B cell (primary cell): ENCODE results near the gene LILRB4. TPM values are rescaled to one million over a fixed set of nuclear protein-coding genes. Genes with fewer than 3 reads are reported as not detected.

Source experiments
- ATAC-seq: fragments of 200-7000 bp; cut with Tn5 transposase; one replicate; pipeline ENCODE4 v1.10.0; 2021; ENCODE audit warnings: low read depth, mild to moderate bottlenecking, moderate number of reproducible peaks, moderate library complexity
- CTCF ChIA-PET: fragments of 350-600 bp; sonication (Branson Sonifier 250); formaldehyde crosslinking; loops from one replicate; lab custom pipeline; 2021; ENCODE audit warnings: antibody characterized with exemption, inconsistent platforms; lab: Charles Lee
- POLR2A ChIA-PET: fragments of 350-600 bp; sonication (Branson Sonifier 250); formaldehyde crosslinking; loops from one replicate; lab custom pipeline; 2021; ENCODE audit warnings: antibody characterized with exemption; lab: Charles Lee
- DNase-seq: peaks from one replicate; pipeline ENCODE4 v3.0.0; 2013
- H2AFZ ChIP-seq: 2 replicates; pipeline ENCODE4 v1.6.1; 2012; ENCODE audit warnings: mild to moderate bottlenecking, low read depth, low read length; ENCODE audit not compliant: insufficient read depth, poor library complexity, severe bottlenecking
- H3K27ac ChIP-seq, 2 donors: 1 replicate in 1 of 2; 2 replicates in 1 of 2; pipeline ENCODE4 v1.5.1; 2012 to 2013; ENCODE audit warnings: low read length in 2 of 2, mild to moderate bottlenecking in 2 of 2, moderate library complexity in 1 of 2
- H3K27me3 ChIP-seq, 4 experiments: fragments of 200-600 bp in 1 of 4; sonication (generic) in 1 of 4; replicated peaks in 1 of 4; 1 replicate in 2 of 4; 2 replicates in 2 of 4; pipeline versions ENCODE4 v1.6.1 to v1.7.0; 2013 to 2016; ENCODE audit warnings: low read length in 3 of 4, mild to moderate bottlenecking in 2 of 4, mixed read lengths in 1 of 4, moderate library complexity in 1 of 4; ENCODE audit not compliant: insufficient read depth in 4 of 4, control insufficient read depth in 3 of 4; ENCODE audit errors: control extremely low read depth in 1 of 4
- H3K36me3 ChIP-seq, 2 experiments: replicated peaks in 1 of 2; 1 replicate in 1 of 2; 2 replicates in 1 of 2; pipeline versions ENCODE4 v1.6.1 to v1.7.1; 2013; ENCODE audit warnings: low read length in 1 of 2; ENCODE audit not compliant: insufficient read depth in 2 of 2, control insufficient read depth in 1 of 2; ENCODE audit errors: control extremely low read depth in 1 of 2, extremely low read depth in 1 of 2
- H3K4me1 ChIP-seq, 2 donors: fragments of 200-600 bp in 1 of 2; sonication (generic) in 1 of 2; 1 replicate in 1 of 2; 2 replicates in 1 of 2; pipeline versions ENCODE4 v1.5.1 to v1.6.1; 2013 to 2017; ENCODE audit warnings: low read length in 2 of 2; ENCODE audit not compliant: control insufficient read depth in 2 of 2, insufficient read depth in 2 of 2
- H3K4me2 ChIP-seq: replicated peaks from 2 replicates; pipeline ENCODE3; 2012; ENCODE audit warnings: mild to moderate bottlenecking, low read depth, low read length; ENCODE audit not compliant: poor library complexity, severe bottlenecking
- H3K4me3 ChIP-seq, 5 experiments: fragments of 200-600 bp in 1 of 5; sonication (generic) in 1 of 5; 1 replicate in 3 of 5; 2 replicates in 2 of 5; pipeline versions ENCODE4 v1.5.1 to v1.7.0; 2011 to 2016; ENCODE audit warnings: low read length in 4 of 5, mild to moderate bottlenecking in 4 of 5, low read depth in 2 of 5, control low read depth in 1 of 5, moderate library complexity in 1 of 5; ENCODE audit not compliant: insufficient read depth in 1 of 5; ENCODE audit errors: control extremely low read depth in 1 of 5, extremely low read depth in 1 of 5
- H3K79me2 ChIP-seq: fragments of 200-600 bp; sonication (generic); one replicate; pipeline ENCODE4 v1.6.0; 2016; ENCODE audit warnings: low read length; ENCODE audit not compliant: control insufficient read depth, insufficient read depth
- H3K9ac ChIP-seq: fragments of 200-600 bp; sonication (generic); 2 replicates; pipeline ENCODE4 v1.6.1; 2017; ENCODE audit warnings: mild to moderate bottlenecking, low read length, moderate library complexity
- H3K9me3 ChIP-seq, 3 donors: one replicate each; pipeline versions ENCODE4 v1.6.1 to v1.7.1; 2013; ENCODE audit warnings: low read length in 2 of 3; ENCODE audit not compliant: control insufficient read depth in 2 of 3, insufficient read depth in 1 of 3; ENCODE audit errors: control extremely low read depth in 1 of 3
- H4K20me1 ChIP-seq: 2 replicates; pipeline ENCODE4 v1.6.0; 2012; ENCODE audit warnings: mild to moderate bottlenecking, low read length; ENCODE audit not compliant: insufficient read depth, control insufficient read depth, poor library complexity, severe bottlenecking
- H3K27ac Mint-ChIP-seq: one replicate; pipeline ENCODE4 v1.8.0; 2021; ENCODE audit warnings: mixed read lengths
- H3K27me3 Mint-ChIP-seq: one replicate; pipeline ENCODE4 v1.8.0; 2021; ENCODE audit warnings: mixed read lengths
- H3K4me1 Mint-ChIP-seq: one replicate; pipeline ENCODE4 v1.8.0; 2021; ENCODE audit warnings: mixed read lengths
- H3K4me3 Mint-ChIP-seq: one replicate; pipeline ENCODE4 v1.8.0; 2021; ENCODE audit warnings: mixed read lengths
- H3K9me3 Mint-ChIP-seq: one replicate; pipeline ENCODE4 v1.8.0; 2022; ENCODE audit warnings: mixed read lengths; ENCODE audit not compliant: insufficient read depth
- CTCF ChIP-seq: fragments of 200-600 bp; IDR thresholded peaks from one replicate; pipeline ENCODE4 v1.8.0; 2022; ENCODE audit warnings: antibody characterized with exemption, mild to moderate bottlenecking
- EZH2 ChIP-seq: IDR thresholded peaks from 2 replicates; pipeline ENCODE4 v1.6.1; 2012; ENCODE audit warnings: borderline replicate concordance, low read depth, mild to moderate bottlenecking, moderate library complexity, low read length; ENCODE audit not compliant: insufficient read depth, poor library complexity, severe bottlenecking
- WGBS: methylation state at CpG from one replicate; pipeline ENCODE4 v1.1.5; 2013; ENCODE audit warnings: missing lambda C conversion rate; ENCODE audit not compliant: insufficient coverage; 5-methylcytosine and 5-hydroxymethylcytosine counted together
- intact Hi-C: fragments of 100-400 bp; cut with micrococcal nuclease; formaldehyde crosslinking; loops from one replicate; pipeline ENCODE4 v1.10.0; 2022
- polyA plus RNA-seq: library from polyadenylated mRNA; depleted of rRNA; stranded (reverse); fragments of >200 nt; gene quantifications from 2 replicates; pipeline ENCODE4 v1.2.3, GENCODE V29; 2012
- total RNA-seq, 2 donors: library from RNA; stranded (reverse); fragments of 120-200 nt in 1 of 2; gene quantifications; 1 replicate in 1 of 2; 2 replicates in 1 of 2; pipeline versions ENCODE4 v1.2.3 to v1.2.4, GENCODE V29; 2013 to 2022

The LILRB4 gene
- total and polyA plus RNA-seq, 2 donors (not counting 1 experiment from before 2014, with no cell fraction given): 1.1 to 2.8 TPM

GRCh38 chr19:54667217-54667616 lies 4.4 kb downstream of the LILRB4 start:
- Mint-ChIP-seq H3K4me3 (no peak overlapping the region), H3K4me1 (peaks cover 8% of the 10 kb centered on the region), H3K27ac (no peak overlapping the region), H3K9me3 (peaks cover 15% of the 10 kb centered on the region), H3K27me3 (peaks cover 16% of the 10 kb centered on the region)
- ATAC-seq: no peak
- Histone ChIP-seq H3K4me1 (peaks cover 8 to 19% of the 10 kb centered on the region in 2 donors), H3K27ac (no peak overlapping the region), H3K9ac (no peak overlapping the region), H3K4me3 (no peak overlapping the region), H2AFZ (no peak overlapping the region), H3K27me3 (peaks cover 0 to 21% (median 0%) of the 10 kb centered on the region in 4 experiments), H3K36me3 (no peaks in the 10 kb centered on the region), H3K9me3 (peaks cover 0 to 18% (median 12%) of the 10 kb centered on the region in 3 donors), H4K20me1 (no peaks in the 10 kb centered on the region), H3K79me2 (no peaks in the 10 kb centered on the region), H3K4me2 (no peak overlapping the region)
- POLR2A ChIA-PET: no interaction called here
- intact Hi-C loops: no loop called here
- CTCF ChIA-PET: interaction anchor here (0.7 kb wide), 1 partner anchor 12 kb away, joined by 3 read pairs; no protein-coding TSS in a partner anchor
- TF ChIP-seq CTCF (no peak), EZH2 (no peak)
- WGBS: 90% methylated on average over 8 of the region's 12 CpGs
- DNase-seq: no peak

- ChIA-PET CTCF (interaction anchor here (1.5 to 7.7 kb wide), 2 partner anchors 15 to 187 kb away, joined by 5 to 97 read pairs; no protein-coding TSS in a partner anchor), POLR2A (no interaction called here)
- intact Hi-C loops: no loop called here
- Mint-ChIP-seq H3K9me3 (peaks cover 15% of the 10 kb centered on the region), H3K4me3 (no peak overlapping the region), H3K27me3 (peaks cover 15% of the 10 kb centered on the region), H3K4me1 (no peaks in the 10 kb centered on the region), H3K27ac (no peak overlapping the region)
- no CpG with 5 or more reads among the region's 1 CpG for WGBS
- no peaks in the 10 kb centered on the region for H3K79me2 ChIP-seq
- H3K9me3 ChIP-seq: peaks cover 0 to 18% (median 12%) of the 10 kb centered on the region in 3 donors
- ATAC-seq: no peak
- H3K36me3 ChIP-seq: no peaks in the 10 kb centered on the region
- peaks cover 0 to 21% (median 0%) of the 10 kb centered on the region in 4 experiments for H3K27me3 ChIP-seq
- H3K4me2 ChIP-seq: no peak overlapping the region
- no peak overlapping the region for H3K4me3 ChIP-seq
- no peak overlapping the region for H2AFZ ChIP-seq
- TF ChIP-seq CTCF: no peak
- no peak for TF ChIP-seq EZH2
- no peaks in the 10 kb centered on the region for H4K20me1 ChIP-seq
- DNase-seq: no peak
- H3K4me1 ChIP-seq: peaks cover 0 to 7% of the 10 kb centered on the region in 2 donors
- no peak overlapping the region for H3K9ac ChIP-seq
- H3K27ac ChIP-seq: no peak overlapping the region
Measured at GRCh38 chr19:54668353-54668752, 5.6 kb downstream of the LILRB4 start.
